ENCODE results near the gene RPL39L.
"Not testable (repeated sequence)": the region's sequence is repeated elsewhere in the genome, so short reads cannot be mapped to it uniquely, and the experiment has no call there.

RPL39L gene

GRCh38 chr3:187139895-187140253, 578 bp upstream of the RPL39L start:
- peak overlapping the region; percentile 70 to 78 for H3K27ac ChIP-seq
- H3K9me3 ChIP-seq = no peaks in the 10 kb centered on the region
- intact Hi-C loops (cut with DNase I; ENCODE audit: low total_unique reads) = no loop called here
- DNase-seq = no peak
- peak overlapping the region; percentile 58 to 73 for H3K4me3 ChIP-seq
- no peaks in the 10 kb centered on the region for H3K27me3 ChIP-seq
- TF ChIP-seq CTCF (IDR thresholded peaks at IDR 0.05) = no peak
- peaks cover 0 to 6% (median 0%) of the 10 kb centered on the region in 3 donors for H3K36me3 ChIP-seq
- peaks cover 0 to 9% (median 3%) of the 10 kb centered on the region in 4 donors for H3K4me1 ChIP-seq

- Histone ChIP-seq H3K27ac (no peak overlapping the region), H3K4me1 (peaks cover 0 to 9% (median 3%) of the 10 kb centered on the region in 4 donors), H3K4me3 (no peak overlapping the region), H3K27me3 (no peaks in the 10 kb centered on the region), H3K36me3 (peaks cover 0 to 6% (median 0%) of the 10 kb centered on the region in 3 donors), H3K9me3 (no peaks in the 10 kb centered on the region)
- TF ChIP-seq CTCF (IDR thresholded peaks at IDR 0.05) = no peak
- DNase-seq = no peak
- intact Hi-C loops (cut with DNase I; ENCODE audit: low total_unique reads) = no loop called here
These were observed 2.4 kb downstream of the RPL39L start for GRCh38 chr3:187136936-187137335.

- Histone ChIP-seq H3K4me1 (peaks cover 0 to 9% (median 3%) of the 10 kb centered on the region in 4 donors), H3K9me3 (no peaks in the 10 kb centered on the region), H3K36me3 (peaks cover 0 to 6% (median 0%) of the 10 kb centered on the region in 3 donors), H3K27me3 (no peaks in the 10 kb centered on the region), H3K4me3 (no peak overlapping the region), H3K27ac (no peak overlapping the region)
- intact Hi-C loops (cut with DNase I; ENCODE audit: low total_unique reads) = no loop called here
- DNase-seq = no peak
- TF ChIP-seq CTCF (IDR thresholded peaks at IDR 0.05) = no peak
These were observed 3.0 kb downstream of the RPL39L start for GRCh38 chr3:187136337-187136736.

GRCh38 chr3:187135172-187135690, 4.1 kb downstream of the RPL39L start:
- H3K9me3 ChIP-seq; H3K36me3 ChIP-seq; H3K4me3 ChIP-seq; intact Hi-C loops (cut with DNase I; ENCODE audit: low total_unique reads); DNase-seq; H3K27ac ChIP-seq; H3K27me3 ChIP-seq: not testable (repeated sequence)
- peaks cover 0 to 14% (median 4%) of the 10 kb centered on the region in 4 donors for H3K4me1 ChIP-seq

GRCh38 chr3:187133181-187133580, 6.1 kb downstream of the RPL39L start:
- H3K4me3 ChIP-seq; H3K27ac ChIP-seq; H3K36me3 ChIP-seq; DNase-seq; H3K4me1 ChIP-seq; intact Hi-C loops (cut with DNase I; ENCODE audit: low total_unique reads); H3K9me3 ChIP-seq; H3K27me3 ChIP-seq: not testable (repeated sequence)

GRCh38 chr3:187132666-187133065, 6.6 kb downstream of the RPL39L start:
- H3K36me3 ChIP-seq = peaks cover 0 to 6% (median 0%) of the 10 kb centered on the region in 3 donors
- no peak for DNase-seq
- intact Hi-C loops (cut with DNase I; ENCODE audit: low total_unique reads) = no loop called here

More at GRCh38 chr3:187132666-187133065, 6.6 kb downstream of the RPL39L start:
- TF ChIP-seq CTCF (IDR thresholded peaks at IDR 0.05) = no peak
- no peak overlapping the region for H3K4me3 ChIP-seq
- no peak overlapping the region for H3K27ac ChIP-seq
- H3K4me1 ChIP-seq = peaks cover 0 to 8% (median 0%) of the 10 kb centered on the region in 4 donors
- H3K9me3 ChIP-seq = no peaks in the 10 kb centered on the region
- no peaks in the 10 kb centered on the region for H3K27me3 ChIP-seq

All from tibial artery (tissue), 4 donors.